Stimulated activated CD8-positive, alpha-beta memory T cell treated with anti-CD3 and anti-CD28 coated beads, Interleukin-4, amount 100 ng/mL, for 24 hours (primary cell): Measurements from ENCODE around the gene PPCS.

Source experiments
- DNase-seq: peaks from one replicate; pipeline ENCODE4 v3.0.0-alpha.2; 2020; ENCODE audit warnings: low read depth

Gene PPCS

GRCh38 chr1:42456010-42456753 is at the start of gene PPCS, which contains the start of gene ZMYND12:
Gene PPCS, plus strand, starts transcription at chr1:42456543. Its CDS starts 23 bp downstream, at chr1:42456566.
Gene ZMYND12, minus strand, starts transcription at chr1:42456022. Its CDS starts 25 bp downstream, at chr1:42455997.
- DNase-seq, result peak; percentile 89

- no peak for DNase-seq
These were observed 41.5 kb upstream of the PPCS start for GRCh38 chr1:42414551-42415496.

GRCh38 chr1:42417166-42417565 is 39.2 kb upstream of the PPCS start:
- no peak for DNase-seq

- no peak for DNase-seq
These were observed 37.8 kb upstream of the PPCS start for GRCh38 chr1:42418516-42418915.

- no peak for DNase-seq
These were observed 37.1 kb upstream of the PPCS start for GRCh38 chr1:42419126-42419821.

- DNase-seq, result no peak
These were observed 36.2 kb upstream of the PPCS start for GRCh38 chr1:42420121-42420520.

GRCh38 chr1:42420911-42421585 is 35.3 kb upstream of the PPCS start:
- DNase-seq, result no peak

GRCh38 chr1:42422737-42423136 is 33.6 kb upstream of the PPCS start:
- DNase-seq, result no peak

GRCh38 chr1:42423681-42424080 is 32.7 kb upstream of the PPCS start:
- no peak for DNase-seq

- DNase-seq, result no peak
These were observed 32.1 kb upstream of the PPCS start for GRCh38 chr1:42424201-42424600.

- no peak for DNase-seq
These were observed 29.1 kb upstream of the PPCS start for GRCh38 chr1:42427240-42427639.

- DNase-seq, result no peak
These were observed 26.7 kb upstream of the PPCS start for GRCh38 chr1:42429603-42430002.

GRCh38 chr1:42430286-42431135 is 25.8 kb upstream of the PPCS start:
- DNase-seq, result no peak

- no peak for DNase-seq
These were observed 24.8 kb upstream of the PPCS start for GRCh38 chr1:42431514-42431913.

- no peak for DNase-seq
These were observed 23.6 kb upstream of the PPCS start for GRCh38 chr1:42432714-42433113.

- no peak for DNase-seq
These were observed 23.0 kb upstream of the PPCS start for GRCh38 chr1:42433369-42433768.

GRCh38 chr1:42434340-42434739 is 22.0 kb upstream of the PPCS start:
- no peak for DNase-seq

GRCh38 chr1:42439940-42440339 is 16.4 kb upstream of the PPCS start:
- no peak for DNase-seq

GRCh38 chr1:42442662-42443061 is 13.7 kb upstream of the PPCS start:
- DNase-seq, result no peak

GRCh38 chr1:42449256-42449655 is 7.1 kb upstream of the PPCS start:
- no peak for DNase-seq

- DNase-seq, result no peak
These were observed 6.3 kb upstream of the PPCS start for GRCh38 chr1:42450061-42450460.
